Activated CD4-positive, alpha-beta T cell treated with anti-CD3 and anti-CD28 coated beads, Interleukin-2, amount 10 ng/mL, durations not matched to agents 7 days and 5 days (primary cell): ENCODE data around the gene RRP9. TPM values are rescaled to one million over a fixed set of nuclear protein-coding genes. Genes with fewer than 3 reads are reported as not detected.

Experiments used
- CTCF ChIA-PET: fragments of 350-600 bp; sonication (Branson Sonifier 250); formaldehyde crosslinking; loops from one replicate; lab custom pipeline; 2021; ENCODE audit warnings: antibody characterized with exemption; lab: Charles Lee
- POLR2A ChIA-PET: fragments of 350-600 bp; sonication (Branson Sonifier 250); formaldehyde crosslinking; loops from one replicate; lab custom pipeline; 2021; ENCODE audit warnings: antibody characterized with exemption; lab: Charles Lee
- DNase-seq: peaks from one replicate; pipeline ENCODE4 v3.0.0-alpha.2; 2020
- H3K27ac Mint-ChIP-seq: one replicate; pipeline ENCODE4 v1.8.0; 2021; ENCODE audit warnings: mild to moderate bottlenecking, moderate library complexity, mixed read lengths
- H3K27me3 Mint-ChIP-seq: one replicate; pipeline ENCODE4 v1.8.0; 2021; ENCODE audit warnings: mixed read lengths
- H3K36me3 Mint-ChIP-seq: one replicate; pipeline ENCODE4 v1.8.0; 2021; ENCODE audit warnings: low read depth, mixed read lengths
- H3K4me1 Mint-ChIP-seq: one replicate; pipeline ENCODE4 v1.8.0; 2021; ENCODE audit warnings: mixed read lengths
- H3K4me3 Mint-ChIP-seq: one replicate; pipeline ENCODE4 v1.8.0; 2021; ENCODE audit warnings: mild to moderate bottlenecking, moderate library complexity, mixed read lengths
- H3K9me3 Mint-ChIP-seq: one replicate; pipeline ENCODE4 v1.8.0; 2021; ENCODE audit warnings: mixed read lengths
- total RNA-seq, 2 experiments: library from RNA; stranded (reverse); gene quantifications; one replicate each; pipeline ENCODE4 v1.2.3, GENCODE V29; 2021

The RRP9 gene
- total RNA-seq, 2 experiments from 2014 or later, result 24.3 to 25.1 TPM

DNA sequence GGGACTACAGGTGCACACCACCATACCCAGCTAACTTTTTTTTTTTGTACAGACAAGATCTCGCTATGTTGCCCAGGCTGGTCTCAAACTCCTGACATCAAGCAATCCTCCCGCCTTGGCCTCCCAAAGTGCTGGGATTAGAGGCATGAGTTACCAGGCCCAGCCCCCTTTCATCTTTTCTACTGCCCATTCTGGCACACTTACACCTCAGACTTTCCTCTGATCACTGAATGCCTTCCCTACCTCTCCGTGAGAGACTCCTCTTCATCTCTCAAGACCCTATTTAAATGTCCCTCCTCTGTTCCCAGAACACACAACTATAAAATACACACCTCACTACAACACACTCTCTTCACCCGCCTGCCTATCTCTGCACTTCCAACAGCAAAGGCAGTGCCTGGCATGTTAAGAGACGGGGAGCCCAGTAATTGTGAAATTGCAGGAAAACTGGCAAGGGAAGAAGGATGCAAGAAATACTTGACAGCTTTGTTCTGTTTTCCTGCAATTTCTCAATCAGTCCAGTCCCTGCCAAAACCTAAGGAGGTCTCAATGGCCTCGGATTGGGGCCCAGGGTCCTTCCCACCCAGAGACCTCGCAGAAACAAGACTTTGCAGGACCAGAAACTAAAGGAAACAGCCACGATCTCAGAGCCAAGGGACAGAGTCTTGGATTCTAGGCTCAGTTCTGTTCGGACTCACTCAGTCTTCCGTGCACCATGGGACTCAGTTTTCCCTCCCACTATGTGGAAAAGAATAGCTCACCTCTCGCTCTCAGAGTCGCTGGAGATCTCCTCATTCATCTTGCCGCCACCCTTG lies 849 bp downstream of the RRP9 start:
- peaks cover 45% of the 10 kb centered on the region for H3K4me1 Mint-ChIP-seq
- H3K4me3 Mint-ChIP-seq, result peak overlapping the region; percentile 92
- H3K27ac Mint-ChIP-seq, result peak overlapping the region; percentile 52
- POLR2A ChIA-PET, result no interaction called here
- peak; percentile 5 for DNase-seq
- no peaks in the 10 kb centered on the region for H3K9me3 Mint-ChIP-seq
- peaks cover 17% of the 10 kb centered on the region for H3K36me3 Mint-ChIP-seq
- no peaks in the 10 kb centered on the region for H3K27me3 Mint-ChIP-seq
- CTCF ChIA-PET, result interaction anchor here (0.6 to 3.4 kb wide), 28 partner anchors 8 to 254 kb away, joined by 3 to 46 read pairs (median 4); partner anchors contain the start of genes ABHD14A, ABHD14B, ACY1 and DUSP7

DNA sequence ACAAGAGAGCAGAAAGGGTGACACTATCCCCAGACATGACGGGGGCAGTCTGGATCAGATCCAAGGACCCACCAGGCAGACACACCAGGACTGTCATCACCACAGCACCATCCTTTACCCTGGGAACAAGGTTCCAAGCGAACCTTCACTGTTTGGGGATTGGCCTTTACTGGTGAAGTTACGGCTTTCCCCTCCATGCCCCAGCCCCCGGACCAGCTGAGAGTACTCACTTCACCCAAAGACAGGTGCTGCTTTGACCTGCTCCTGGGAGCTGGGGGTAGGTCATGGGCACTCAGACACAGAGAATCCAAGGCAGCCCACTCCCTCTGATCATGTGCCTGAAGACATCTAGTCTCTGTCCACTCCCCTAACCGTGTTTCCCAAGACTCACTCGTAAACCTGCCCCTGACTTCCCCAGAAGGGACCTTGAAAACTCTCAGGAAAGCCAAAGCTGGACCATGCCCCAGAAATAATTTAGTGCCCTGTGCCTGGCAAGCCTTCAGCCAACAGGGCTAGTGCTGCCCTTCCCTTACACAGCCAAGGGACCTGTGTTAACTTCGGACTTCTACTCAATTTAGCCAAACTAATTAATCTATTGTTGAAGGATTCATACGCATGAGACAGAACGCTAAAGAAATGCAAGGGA lies 2.8 kb downstream of the RRP9 start:
- peaks cover 23% of the 10 kb centered on the region for H3K36me3 Mint-ChIP-seq
- H3K9me3 Mint-ChIP-seq, result no peaks in the 10 kb centered on the region
- no peak for DNase-seq
- H3K27me3 Mint-ChIP-seq, result no peaks in the 10 kb centered on the region
- ChIA-PET CTCF (no interaction called here), POLR2A (no interaction called here)
- peaks cover 42% of the 10 kb centered on the region for H3K4me1 Mint-ChIP-seq
- H3K4me3 Mint-ChIP-seq, result no peak overlapping the region
- H3K27ac Mint-ChIP-seq, result no peak overlapping the region

DNA sequence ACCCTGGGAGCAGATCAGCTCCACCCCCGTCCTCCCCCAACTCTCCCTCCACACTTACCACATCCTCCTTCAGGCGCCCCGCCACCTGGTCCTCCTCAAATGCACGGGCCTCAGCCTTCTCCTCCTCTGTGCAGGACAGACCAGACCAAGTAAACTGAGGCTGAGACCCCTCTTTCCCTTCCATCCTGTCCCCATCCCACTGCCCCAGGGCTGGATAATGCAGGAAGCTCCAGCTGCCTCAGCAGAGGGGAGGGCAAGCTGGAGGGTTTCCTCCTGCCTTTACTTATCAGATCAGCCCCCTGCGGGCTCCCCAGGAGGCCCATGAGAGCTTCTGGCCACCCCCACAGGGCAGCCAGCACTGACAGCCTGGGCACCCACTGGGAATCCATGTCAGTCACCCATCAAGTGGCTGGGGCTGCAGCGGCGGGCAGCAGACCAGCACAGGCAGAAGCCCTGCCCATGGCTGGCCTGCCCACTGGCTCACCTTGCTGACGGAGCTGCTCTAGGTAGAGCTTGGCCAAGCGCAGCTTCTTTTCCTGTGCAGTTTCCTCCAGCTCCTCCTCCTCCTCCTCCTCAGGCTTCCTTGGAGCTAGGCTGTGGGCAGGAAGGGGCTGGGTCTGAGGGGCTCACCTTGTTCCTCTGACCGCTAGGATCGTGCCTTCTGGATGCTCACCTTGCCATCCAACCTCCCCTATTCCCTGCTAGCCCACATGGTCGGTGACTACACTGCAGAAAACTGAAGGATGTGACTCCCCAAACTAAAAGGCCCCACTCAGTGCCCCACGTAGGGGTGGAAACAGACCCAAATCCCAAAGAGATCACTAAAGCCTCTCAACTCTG lies 3.9 kb downstream of the RRP9 start:
- Mint-ChIP-seq H3K36me3 (peaks cover 23% of the 10 kb centered on the region), H3K27me3 (no peaks in the 10 kb centered on the region), H3K9me3 (no peaks in the 10 kb centered on the region), H3K27ac (no peak overlapping the region), H3K4me3 (no peak overlapping the region), H3K4me1 (peaks cover 35% of the 10 kb centered on the region)
- ChIA-PET CTCF (interaction anchor here (1.3 kb wide), 1 partner anchor 26 kb away, joined by 4 read pairs; no protein-coding TSS in a partner anchor), POLR2A (interaction anchor here (0.6 kb wide), 1 partner anchor 35 kb away, joined by 3 read pairs; no protein-coding TSS in a partner anchor)
- DNase-seq, result no peak

DNA sequence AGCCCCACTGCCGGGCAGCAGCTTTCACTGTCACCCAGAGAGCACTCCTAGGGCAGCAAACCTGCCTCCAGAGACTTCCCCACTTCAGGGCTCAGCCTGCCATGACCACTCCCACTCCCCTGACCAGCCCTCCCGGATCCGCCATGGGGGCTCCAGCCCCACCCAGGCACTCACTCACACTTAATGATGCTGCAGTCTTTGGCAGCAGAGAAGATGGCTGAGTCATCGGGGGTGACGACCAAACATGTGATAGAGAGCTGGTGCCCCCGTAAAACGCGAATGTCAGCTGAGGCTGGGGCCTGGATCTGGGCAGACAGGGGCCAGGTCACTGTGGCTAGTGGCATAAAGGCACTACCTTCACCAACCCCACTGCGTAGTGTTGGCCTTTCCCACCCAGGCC lies 4.7 kb downstream of the RRP9 start:
- no peak for DNase-seq
- ChIA-PET POLR2A (interaction anchor here (0.6 kb wide), 1 partner anchor 36 kb away, joined by 3 read pairs; no protein-coding TSS in a partner anchor), CTCF (interaction anchor here (1.3 to 1.4 kb wide), 2 partner anchors 27 to 37 kb away, joined by 4 to 5 read pairs; partner anchors contain the start of gene ABHD14B)
- H3K4me3 Mint-ChIP-seq, result no peak overlapping the region
- H3K36me3 Mint-ChIP-seq, result peaks cover 23% of the 10 kb centered on the region
- H3K27me3 Mint-ChIP-seq, result no peaks in the 10 kb centered on the region
- no peaks in the 10 kb centered on the region for H3K9me3 Mint-ChIP-seq
- no peak overlapping the region for H3K27ac Mint-ChIP-seq
- peaks cover 29% of the 10 kb centered on the region for H3K4me1 Mint-ChIP-seq

DNA sequence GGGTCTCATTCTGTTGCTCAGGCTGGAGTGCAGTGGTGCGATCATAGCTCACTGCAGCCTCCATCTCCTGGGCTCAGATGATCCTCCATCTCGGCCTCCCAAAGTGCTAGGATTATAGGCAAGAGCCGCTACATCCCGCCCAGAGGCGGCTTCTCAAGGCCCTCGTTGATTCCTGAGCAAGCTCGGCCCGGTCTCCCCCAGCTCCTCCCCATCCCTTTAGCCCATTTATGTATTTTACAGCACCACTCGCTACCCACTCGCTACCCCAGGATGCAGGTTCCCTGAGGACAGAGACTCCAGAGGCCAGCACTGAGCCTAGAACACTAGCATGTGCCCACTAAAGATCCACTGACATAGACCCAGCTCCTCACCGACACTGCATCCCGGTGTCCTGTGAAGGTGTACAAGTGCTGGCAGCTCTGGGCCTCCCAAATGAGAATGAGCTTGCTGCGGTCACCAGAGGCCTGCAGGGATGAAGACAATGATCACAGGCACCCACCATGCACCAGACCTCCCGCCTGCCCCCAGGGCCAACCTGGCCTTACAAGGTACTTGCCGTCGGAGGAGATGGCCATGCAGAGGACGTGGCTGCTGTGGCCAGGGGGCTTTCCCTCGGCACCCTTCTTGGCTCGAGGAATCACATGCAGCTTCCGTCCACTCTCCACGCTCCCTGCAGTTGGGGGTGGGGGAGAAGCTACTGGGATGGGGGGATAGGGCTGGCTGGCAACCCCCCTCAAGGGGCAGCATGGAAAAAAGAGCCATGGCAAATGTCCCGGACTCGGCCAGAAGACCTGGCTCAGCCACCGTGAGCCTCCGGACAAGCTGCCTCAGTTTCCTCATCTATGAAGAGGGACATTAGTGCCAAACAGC lies 5.6 kb downstream of the RRP9 start:
- no peak overlapping the region for H3K27ac Mint-ChIP-seq

DNA sequence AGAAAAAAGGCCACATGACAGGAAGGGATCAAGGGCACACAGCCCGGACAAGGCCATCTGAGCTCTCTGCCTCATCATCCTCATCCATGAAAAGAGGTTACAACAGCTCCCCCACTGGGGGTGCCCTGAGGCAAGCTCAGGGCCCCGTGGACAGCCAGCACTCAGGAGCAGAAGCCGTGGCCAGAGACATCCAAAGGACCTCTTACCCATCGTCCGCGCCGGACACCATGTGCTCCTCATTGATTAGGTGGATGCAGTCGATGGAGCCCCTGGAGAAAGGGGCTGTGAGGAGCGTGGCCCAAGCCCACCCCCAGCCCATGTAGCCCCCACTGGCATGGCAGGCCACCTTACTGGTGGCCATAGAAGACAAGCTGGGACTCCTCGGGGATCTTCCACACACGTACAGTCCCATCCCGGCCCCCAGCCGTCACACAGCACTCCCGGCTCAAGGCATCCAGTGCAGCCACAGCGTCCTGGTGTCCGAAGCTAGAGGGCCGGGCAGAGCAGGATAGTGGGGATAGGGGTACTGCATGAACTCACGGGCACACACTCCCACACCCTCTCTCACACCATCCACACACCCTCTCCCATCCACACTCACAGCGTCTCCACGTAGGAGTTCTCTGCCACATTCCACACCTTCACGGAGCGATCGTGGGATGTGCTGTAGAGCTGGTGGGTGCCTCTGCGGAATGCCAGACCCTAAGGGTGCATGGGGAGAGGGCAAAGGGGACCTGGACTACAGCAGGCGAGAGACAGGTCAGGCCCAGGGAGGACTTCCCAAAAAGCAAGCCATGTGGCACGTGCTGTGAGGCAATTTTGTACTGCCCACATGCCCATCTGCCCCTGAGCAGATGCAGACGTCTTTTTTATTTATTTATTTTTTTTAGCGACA lies 6.5 kb downstream of the RRP9 start:
- H3K4me3 Mint-ChIP-seq, result no peak overlapping the region
- POLR2A ChIA-PET, result no interaction called here
- DNase-seq, result no peak
- CTCF ChIA-PET, result no interaction called here
- H3K9me3 Mint-ChIP-seq, result no peaks in the 10 kb centered on the region
- H3K27ac Mint-ChIP-seq, result no peak overlapping the region
- peaks cover 21% of the 10 kb centered on the region for H3K36me3 Mint-ChIP-seq
- H3K4me1 Mint-ChIP-seq, result peaks cover 18% of the 10 kb centered on the region
- no peaks in the 10 kb centered on the region for H3K27me3 Mint-ChIP-seq

More for the DNA sequence above, 5.6 kb downstream of the RRP9 start:
- Mint-ChIP-seq H3K36me3 (peaks cover 23% of the 10 kb centered on the region), H3K4me1 (peaks cover 27% of the 10 kb centered on the region), H3K9me3 (no peaks in the 10 kb centered on the region), H3K27me3 (no peaks in the 10 kb centered on the region), H3K4me3 (no peak overlapping the region)
- DNase-seq, result no peak
- ChIA-PET CTCF (interaction anchor here (1.4 kb wide), 1 partner anchor 38 kb away, joined by 5 read pairs; the partner anchor contains the start of gene ABHD14B), POLR2A (no interaction called here)

DNA sequence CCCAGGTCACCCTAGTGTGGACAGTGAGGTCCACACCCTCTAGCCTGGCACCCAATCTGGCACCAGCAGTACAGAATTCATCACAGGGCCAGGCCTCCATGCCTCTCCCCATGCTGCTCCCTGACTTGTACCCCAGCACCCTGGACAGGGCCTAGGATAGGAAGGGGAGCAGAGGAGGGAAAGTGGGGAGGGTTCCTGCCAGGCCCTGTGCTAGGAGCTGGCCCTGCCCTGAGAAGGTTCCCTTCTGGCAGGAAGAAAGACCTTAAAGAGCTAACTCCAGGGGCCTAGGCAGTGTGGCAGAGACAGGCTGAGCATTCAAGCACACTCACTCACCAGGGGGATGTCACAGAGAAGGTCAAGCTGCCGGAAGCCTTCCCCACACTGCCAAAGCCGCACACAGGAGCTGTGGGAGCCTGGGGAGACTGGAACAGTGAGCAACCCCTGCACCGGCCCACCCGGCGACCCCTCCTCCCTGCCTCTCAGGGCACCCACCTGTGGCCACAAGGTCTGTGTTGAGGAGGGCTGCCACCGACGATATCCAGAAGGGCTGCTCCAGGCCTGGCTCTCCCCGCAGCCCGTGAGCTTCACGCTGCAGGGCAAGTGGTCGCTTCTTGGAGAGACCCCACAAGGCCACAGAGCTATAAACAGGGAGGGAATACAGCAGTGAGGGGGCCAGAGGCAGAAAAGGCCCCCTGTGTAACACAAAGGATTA lies 7.4 kb downstream of the RRP9 start:
- DNase-seq, result no peak
- CTCF ChIA-PET, result interaction anchor here (3.1 kb wide), 1 partner anchor 9 kb away, joined by 9 read pairs; no protein-coding TSS in a partner anchor
- Mint-ChIP-seq H3K4me1 (peaks cover 12% of the 10 kb centered on the region), H3K36me3 (peaks cover 20% of the 10 kb centered on the region), H3K27me3 (no peaks in the 10 kb centered on the region), H3K27ac (no peak overlapping the region), H3K4me3 (no peak overlapping the region), H3K9me3 (no peaks in the 10 kb centered on the region)
- POLR2A ChIA-PET, result no interaction called here

DNA sequence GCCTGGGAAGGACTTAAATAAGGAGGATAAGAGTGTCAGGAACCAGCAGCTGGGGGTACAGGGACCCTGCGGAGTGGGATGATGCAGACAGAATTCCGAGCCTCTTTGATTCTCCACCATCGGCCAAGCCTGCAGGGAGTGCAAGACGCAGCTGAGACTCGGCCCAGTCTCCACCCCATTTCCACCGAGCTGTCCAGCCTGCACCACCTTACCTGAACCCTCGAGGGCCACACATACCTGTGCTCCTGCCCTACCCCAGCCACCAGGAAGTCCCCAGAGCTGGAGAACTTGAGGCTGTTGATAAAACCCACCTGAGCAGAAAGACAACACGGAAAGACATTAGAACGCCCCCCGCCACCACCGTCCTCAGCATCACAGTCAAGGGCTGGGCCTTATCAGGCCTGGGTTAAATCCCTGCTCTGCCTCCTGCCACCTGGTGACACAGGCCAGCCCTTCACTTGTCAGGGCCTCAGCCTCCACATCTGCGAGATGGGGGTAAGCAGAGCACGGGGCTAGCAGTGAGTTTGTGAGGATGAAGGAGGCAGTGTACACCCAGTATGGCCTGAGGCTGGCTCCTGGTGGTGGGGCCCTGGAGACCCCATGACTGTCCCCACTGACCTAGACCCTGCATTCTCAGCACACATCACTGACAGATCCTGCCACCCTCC lies 8.1 kb downstream of the RRP9 start:
- CTCF ChIA-PET, result interaction anchor here (1.8 to 3.1 kb wide), 2 partner anchors 8 to 9 kb away, joined by 9 to 11 read pairs; partner anchors contain the start of gene RRP9
- Mint-ChIP-seq H3K27ac (no peak overlapping the region), H3K27me3 (no peaks in the 10 kb centered on the region), H3K9me3 (no peaks in the 10 kb centered on the region), H3K36me3 (peaks cover 17% of the 10 kb centered on the region), H3K4me3 (no peak overlapping the region), H3K4me1 (peaks cover 8% of the 10 kb centered on the region)
- no peak for DNase-seq
- POLR2A ChIA-PET, result no interaction called here

DNA sequence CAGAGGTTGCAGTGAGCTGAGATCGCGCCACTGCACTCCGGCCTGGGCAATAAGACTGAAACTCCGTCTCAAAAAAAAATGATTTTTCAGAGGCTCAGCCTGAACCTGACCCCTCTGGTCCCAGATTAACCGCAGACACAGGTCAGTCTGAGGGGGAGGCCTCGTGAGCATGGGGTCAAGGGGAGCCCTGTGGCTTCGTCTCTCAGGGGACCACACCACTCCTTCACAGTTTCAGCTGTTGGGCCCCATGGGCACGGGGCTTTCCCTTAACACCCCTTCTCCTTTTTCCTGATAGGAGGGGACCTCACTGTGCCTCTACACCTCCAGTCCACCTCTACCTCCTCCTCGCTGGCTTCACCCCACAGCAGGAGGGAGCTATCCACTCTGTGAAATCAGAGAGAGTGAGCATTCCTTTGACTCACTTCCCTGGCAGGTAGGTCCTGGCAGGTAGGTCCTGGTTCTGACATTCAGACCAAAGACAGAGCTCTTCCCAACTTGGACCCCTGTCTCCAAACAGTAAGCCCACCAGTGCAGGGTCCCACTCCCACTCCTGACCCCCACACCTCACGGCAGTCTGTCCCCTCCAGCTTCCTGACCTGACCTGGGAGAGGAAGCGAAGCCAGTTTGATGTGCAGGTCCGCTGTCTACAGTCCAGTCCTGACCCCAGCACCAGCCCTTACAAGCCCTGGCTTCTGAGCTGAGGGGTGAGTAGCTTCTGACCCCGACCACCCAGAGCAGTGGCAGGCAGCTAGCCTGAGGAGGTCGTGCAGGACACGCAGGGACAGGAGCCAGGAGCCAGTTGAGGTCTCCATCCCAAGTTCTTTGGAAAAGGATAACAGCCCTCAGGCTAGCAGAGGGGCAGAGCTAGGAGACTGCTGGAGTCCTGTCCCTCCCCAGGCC lies 9.0 kb downstream of the RRP9 start:
- DNase-seq, result no peak
- Mint-ChIP-seq H3K4me1 (peaks cover under 1% of the 10 kb centered on the region), H3K27me3 (no peaks in the 10 kb centered on the region), H3K9me3 (no peaks in the 10 kb centered on the region), H3K36me3 (peaks cover 14% of the 10 kb centered on the region), H3K4me3 (no peak overlapping the region), H3K27ac (no peak overlapping the region)
- ChIA-PET CTCF (interaction anchor here (1.8 to 3.1 kb wide), 2 partner anchors 9 to 10 kb away, joined by 9 to 11 read pairs; partner anchors contain the start of gene RRP9), POLR2A (no interaction called here)
